Activated T-helper 1 cell treated with anti-CD3 and anti-CD28 coated beads, Interleukin-2, amount 50 U/mL, for 16 hours (primary cell): ENCODE measurements around the gene KLHL21.
"Not testable (repeated sequence)": the region's sequence is repeated elsewhere in the genome, so short reads cannot be mapped to it uniquely, and the experiment has no call there.

Experiments used
- DNase-seq, 2 donors: peaks; one replicate each; pipeline ENCODE4 v3.0.0-alpha.2; 2020; ENCODE audit warnings: low read depth in 1 of 2, low spot score in 1 of 2

Gene KLHL21

DNA sequence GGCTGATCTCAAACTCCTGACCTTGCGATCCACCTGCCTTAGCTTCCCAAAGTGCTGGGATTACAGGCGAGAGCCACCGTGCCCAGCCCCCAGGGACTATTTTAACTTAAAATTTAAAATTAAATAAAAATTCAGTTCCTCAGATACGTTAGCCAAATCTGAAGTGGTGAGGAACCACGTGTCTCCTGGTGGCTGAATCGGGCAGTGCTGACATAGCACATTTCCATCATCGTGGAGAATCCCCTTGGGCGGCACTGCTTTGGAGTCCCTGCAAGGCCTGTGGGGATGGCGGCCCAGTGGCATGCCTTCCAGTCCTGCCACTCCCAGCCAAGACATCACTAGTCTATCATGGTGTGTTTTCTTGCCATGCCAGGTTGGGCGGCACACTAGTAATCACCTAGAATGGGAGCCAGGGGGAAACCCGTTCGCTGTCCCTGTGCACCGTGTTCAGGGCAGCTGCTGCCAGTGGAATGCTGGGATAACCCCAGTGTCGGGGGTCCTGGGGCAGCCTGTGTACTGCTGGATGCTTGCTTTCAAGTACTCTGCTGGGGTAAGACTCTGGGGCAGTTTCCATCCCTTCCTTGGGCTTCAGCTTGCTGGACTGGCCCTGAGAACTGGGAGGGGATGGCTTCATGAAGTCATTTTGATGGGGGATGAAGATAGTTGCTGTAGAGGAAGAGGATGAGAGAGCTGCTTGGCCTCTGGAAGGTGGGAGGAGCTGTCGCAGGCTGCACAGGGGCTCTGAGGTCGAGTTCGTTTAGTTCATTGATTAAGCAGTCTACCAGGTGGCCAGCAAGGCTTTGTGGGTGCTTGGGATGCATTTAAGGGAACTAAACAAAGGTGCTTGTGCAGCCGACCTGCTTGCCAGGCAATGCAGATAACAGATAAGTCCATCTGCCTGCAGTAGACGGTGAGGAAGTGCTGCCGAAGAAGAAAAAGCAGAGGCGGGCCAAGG is 18.3 kb downstream of the KLHL21 start:
- DNase-seq, result no peak

DNA sequence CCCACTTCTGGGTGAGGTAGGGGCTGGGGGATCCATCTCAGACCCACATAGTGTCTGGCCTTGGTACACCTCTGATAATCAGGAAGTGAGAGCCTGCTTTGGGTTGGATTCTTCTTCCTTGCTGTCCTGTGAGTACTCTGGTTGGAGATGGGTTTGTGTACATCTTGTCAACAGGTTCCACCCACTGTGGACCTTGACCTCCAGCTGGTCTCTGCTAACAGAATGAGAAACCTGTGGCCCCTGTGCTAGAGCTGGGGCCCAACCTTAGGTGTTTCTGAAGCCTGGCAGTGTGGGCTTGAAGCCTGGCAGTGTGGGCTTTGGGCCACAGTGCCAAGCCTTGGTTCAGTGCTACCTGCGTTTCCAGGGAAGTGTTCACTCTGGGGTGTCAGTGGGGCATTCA is 20.3 kb downstream of the KLHL21 start:
- DNase-seq, result no peak

DNA sequence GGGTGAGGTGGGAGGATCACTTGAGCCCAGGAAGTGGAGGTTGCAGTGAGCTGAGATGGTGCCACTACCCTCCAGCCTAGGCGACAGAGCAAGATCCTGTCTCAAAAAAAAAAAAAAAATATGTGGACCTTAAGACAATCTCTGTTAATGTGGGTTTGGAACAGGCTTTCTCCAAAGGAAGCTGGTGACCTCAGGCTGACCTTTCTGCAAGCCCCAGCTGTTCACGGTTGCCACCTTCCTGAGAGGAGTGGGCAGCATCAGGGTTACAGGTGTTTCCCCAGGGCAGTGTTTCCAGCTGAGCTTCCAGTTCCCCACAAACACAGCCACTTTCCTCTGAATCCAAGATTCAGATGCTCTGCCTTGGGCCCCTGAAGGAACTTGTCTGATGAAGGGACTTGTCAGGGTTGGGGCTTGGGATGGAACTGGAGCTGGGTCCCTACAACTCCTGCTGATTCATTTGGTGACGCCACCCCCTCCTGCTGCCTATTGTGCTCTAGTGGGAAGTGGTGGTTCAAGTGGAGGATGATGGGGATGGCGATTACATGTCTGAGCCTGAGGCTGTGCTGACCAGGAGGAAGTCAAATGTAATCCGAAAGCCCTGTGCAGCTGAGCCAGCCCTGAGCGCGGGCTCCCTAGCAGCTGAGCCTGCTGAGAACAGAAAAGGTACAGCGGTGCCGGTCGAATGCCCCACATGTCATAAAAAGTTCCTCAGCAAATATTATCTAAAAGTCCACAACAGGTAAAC is 20.9 kb downstream of the KLHL21 start:
- no peak for DNase-seq

DNA sequence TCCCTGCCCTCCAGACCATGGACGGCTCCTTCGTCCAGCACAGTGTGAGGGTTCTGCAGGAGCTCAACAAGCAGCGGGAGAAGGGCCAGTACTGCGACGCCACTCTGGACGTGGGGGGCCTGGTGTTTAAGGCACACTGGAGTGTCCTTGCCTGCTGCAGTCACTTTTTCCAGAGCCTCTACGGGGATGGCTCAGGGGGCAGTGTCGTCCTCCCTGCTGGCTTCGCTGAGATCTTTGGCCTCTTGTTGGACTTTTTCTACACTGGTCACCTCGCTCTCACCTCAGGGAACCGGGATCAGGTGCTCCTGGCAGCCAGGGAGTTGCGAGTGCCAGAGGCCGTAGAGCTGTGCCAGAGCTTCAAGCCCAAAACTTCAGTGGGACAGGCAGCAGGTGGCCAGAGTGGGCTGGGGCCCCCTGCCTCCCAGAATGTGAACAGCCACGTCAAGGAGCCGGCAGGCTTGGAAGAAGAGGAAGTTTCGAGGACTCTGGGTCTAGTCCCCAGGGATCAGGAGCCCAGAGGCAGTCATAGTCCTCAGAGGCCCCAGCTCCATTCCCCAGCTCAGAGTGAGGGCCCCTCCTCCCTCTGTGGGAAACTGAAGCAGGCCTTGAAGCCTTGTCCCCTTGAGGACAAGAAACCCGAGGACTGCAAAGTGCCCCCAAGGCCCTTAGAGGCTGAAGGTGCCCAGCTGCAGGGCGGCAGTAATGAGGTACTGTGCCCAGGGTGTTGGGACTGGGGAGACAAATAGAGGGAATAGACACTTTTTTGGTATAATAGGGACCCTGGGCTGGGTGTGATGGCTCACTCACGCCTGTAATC is 21.9 kb downstream of the KLHL21 start:
- DNase-seq, result no peak

GRCh38 chr1:6580119-6580592 is 22.5 kb downstream of the KLHL21 start:
- no peak for DNase-seq

DNA sequence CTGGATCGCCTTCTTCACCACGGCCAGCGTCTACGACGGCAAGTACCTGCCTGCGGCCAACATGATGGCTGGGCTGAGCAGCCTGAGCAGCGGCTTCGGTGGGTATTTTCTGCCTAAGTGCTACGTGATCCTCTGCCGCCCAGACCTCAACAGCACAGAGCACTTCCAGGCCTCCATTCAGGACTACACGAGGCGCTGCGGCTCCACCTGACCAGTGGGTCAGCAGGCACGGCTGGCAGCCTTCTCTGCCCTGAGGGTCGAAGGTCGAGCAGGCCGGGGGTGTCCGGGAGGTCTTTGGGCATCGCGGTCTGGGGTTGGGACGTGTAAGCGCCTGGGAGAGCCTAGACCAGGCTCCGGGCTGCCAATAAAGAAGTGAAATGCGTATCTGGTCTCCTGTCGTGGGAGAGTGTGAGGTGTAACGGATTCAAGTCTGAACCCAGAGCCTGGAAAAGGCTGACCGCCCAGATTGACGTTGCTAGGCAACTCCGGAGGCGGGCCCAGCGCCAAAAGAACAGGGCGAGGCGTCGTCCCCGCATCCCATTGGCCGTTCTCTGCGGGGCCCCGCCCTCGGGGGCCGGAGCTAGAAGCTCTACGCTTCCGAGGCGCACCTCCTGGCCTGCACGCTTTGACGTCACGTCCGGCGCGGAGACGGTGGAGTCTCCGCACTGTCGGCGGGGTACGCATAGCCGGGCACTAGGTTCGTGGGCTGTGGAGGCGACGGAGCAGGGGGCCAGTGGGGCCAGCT is 23.1 kb downstream of the KLHL21 start, which contains the start of gene ZBTB48:
Gene ZBTB48 (plus strand): TSS at position 621 of the 745 bp plus-strand sequence. CDS start 616 bp downstream, outside the sequence.
- DNase-seq, result peak; percentile 90 to 96

GRCh38 chr1:6578624-6579373 is 23.9 kb downstream of the KLHL21 start:
- no peak for DNase-seq

DNA sequence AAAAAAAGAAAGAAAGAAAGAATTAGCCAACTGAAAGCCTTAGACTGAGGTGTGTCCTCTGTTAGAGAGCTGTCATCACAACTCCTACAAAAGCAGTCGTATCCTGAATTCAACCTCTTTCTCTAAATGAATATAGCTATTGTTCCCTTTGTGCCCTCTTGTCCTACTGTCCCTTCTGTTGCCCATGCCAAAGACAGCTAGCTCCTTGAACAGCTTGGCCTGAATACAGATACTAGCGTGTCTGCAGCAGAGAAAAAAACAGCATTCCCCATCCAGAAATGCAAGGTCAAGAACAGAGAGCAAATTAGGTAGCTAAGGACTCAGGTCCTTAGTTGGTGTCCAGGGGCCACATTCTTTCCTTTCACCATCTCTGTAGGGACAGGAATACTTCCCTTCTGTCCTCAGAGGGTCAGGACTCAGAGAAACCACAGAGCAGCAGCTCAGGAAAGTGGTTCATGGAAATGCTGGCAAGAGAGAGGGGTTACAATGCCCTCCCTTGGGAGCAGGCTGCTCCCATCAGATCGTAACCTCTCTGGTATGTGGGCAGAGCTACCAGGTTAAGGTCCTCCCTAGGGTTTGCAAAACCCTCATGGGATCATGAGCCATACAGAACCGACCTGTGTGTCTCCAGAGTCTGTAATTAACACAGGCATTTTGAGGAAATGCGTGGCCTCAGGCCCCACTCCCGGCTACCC is 24.7 kb downstream of the KLHL21 start:
- no peak for DNase-seq

DNA sequence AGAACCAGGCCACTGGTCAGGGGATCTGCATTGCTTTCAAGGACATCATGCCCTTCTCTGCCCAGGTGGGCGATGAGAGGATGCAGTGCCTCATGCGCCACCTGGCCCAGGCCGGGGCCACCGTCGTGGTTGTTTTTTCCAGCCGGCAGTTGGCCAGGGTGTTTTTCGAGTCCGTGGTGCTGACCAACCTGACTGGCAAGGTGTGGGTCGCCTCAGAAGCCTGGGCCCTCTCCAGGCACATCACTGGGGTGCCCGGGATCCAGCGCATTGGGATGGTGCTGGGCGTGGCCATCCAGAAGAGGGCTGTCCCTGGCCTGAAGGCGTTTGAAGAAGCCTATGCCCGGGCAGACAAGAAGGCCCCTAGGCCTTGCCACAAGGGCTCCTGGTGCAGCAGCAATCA is 27.9 kb downstream of the KLHL21 start:
- no peak for DNase-seq

DNA sequence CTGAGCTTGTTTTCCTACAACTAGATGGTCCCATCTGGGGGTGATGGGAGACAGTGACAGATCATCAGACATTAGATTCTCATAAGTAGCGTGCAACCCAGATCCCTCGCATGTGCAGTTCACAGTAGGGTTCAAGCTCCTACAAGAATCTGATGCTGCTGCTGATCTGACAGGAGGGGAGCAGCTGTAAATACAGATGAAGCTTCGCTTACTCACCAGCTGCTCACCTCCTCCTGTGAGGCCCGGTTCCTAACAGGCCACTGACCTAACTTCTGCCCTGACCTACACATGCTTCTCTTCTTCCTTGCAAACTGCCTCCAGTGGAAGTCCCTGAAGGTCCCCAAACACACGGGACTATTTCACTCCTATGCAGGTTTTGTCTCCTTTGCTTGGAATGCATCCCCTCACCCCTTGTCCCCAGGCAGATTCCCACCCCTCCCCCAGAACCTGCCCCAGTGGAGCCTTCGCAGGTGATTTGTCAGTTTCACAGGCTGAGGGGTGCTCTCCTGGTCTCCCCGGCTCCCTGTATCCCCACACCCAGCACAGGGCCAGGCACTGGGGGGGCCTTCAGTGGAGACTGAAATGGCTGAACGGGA is 28.5 kb downstream of the KLHL21 start:
- DNase-seq, result no peak

DNA sequence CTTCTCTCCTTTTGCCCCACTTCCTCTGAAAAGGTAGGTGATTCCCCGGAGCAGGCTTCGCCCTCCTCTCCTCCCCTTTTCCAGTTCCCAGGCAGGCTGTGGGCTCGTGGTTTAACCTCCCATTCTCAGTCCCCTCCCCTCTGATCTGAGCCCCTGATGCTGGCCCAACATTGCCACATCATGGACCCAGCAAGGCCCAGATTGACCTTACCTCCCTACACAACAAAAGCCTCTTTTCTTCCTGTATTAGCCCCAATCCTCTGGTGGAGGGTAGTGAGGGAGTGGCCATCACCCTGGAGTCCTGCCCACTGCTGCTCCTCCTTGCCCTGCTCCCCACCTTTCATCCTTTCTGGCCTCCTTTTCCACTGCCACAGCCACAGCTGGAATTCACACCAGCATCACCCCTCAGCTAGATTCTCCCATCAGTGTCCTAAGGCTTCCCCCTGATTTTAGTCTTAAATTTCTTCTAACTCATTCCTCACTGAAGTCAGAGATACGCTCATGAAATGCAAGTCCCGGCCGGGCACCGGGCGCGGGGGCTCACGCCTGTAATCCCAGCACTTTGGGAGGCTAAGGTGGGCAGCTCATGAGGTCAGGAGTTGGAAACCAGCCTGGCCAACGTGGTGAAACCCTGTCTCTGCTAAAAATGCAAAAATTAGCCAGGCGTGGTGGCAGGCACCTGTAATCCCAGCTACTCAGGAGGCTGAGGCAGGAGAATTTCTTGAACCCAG is 29.9 kb downstream of the KLHL21 start:
- no peak for DNase-seq

- no peak for DNase-seq
Measured at GRCh38 chr1:6570987-6571386, 31.7 kb downstream of the KLHL21 start.

GRCh38 chr1:6570100-6570499 is 32.6 kb downstream of the KLHL21 start:
- DNase-seq, result no peak

- DNase-seq, result no peak
Measured at GRCh38 chr1:6569033-6569432, 33.6 kb downstream of the KLHL21 start.

- DNase-seq, result no peak
Measured at GRCh38 chr1:6560267-6560666, 42.4 kb downstream of the KLHL21 start.

DNA sequence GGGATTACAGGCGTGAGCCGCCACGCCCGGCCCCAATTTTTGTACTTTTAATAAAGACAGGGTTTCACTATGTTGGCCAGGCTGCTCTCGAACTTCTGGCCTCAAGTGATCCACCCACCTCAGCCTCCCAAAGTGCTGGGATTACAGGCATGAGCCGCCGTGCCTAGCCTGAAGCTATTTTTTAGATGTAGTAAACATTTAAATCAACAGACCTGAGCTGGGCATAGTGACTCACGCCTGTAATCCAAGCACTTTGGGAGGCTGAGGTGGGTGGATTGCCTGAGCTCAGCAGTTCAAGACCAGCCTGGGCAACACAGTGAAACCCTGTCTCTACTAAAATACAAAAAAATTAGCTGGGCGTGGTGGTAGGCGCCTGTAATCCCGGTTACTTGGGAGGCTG is 43.5 kb downstream of the KLHL21 start:
- DNase-seq, result not testable (repeated sequence)

DNA sequence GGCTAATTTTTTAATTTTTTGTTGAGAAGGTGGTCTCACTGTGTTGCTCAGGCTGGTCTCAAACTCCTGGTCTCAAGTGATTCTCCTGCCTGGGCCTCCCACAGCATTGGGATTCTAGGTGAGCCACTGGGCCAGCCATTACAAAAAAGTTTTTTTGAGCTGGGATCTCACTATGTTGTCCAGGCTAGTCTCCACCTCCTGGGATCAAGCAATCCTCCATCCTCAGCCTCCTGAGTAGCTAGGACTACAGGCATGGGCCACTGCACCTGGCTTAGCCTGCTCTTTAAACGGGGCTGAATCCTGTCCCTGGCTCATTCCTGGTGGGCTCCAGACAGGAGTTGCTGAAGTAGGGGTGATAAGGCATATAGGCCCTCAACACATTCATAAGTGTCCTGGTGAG is 45.1 kb downstream of the KLHL21 start:
- no peak for DNase-seq
